ENCODE measurements around the gene CDH1.

Gene CDH1

DNA sequence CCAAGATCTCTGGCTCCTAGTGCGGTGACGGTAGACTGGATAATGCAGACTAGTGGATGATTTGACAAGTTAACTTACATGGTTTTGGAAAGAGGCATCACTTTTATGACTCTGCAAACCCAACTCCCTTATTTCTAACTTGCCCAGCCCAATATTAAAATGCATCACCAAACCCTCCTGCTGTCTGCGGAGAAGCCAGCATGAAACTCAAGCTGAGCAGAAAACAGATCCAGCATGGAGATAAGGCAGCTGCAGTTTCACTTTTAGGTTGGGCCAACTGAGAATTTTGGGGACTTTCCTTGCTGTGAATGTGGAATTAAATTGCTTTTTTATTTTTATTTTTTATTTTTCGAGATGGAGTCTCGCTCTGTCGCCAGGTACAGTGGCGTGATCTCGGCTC lies 27.8 kb downstream of the CDH1 start:
- no peaks in the 10 kb centered on the region for H3K27me3 ChIP-seq (replicated peaks; ENCODE audit: control insufficient read depth, insufficient read depth, low read length)
- DNase-seq (ENCODE audit: extremely low read depth, insufficient read length) = peak; percentile 54
- H3K36me3 ChIP-seq (ENCODE audit: control insufficient read depth, insufficient read depth, low read length) = no peaks in the 10 kb centered on the region
- H3K4me3 ChIP-seq (replicated peaks; ENCODE audit: low read depth, low read length) = no peak overlapping the region
- TF ChIP-seq CTCF (IDR thresholded peaks at IDR 0.05; ENCODE audit: insufficient read depth, low read length, poor library complexity, severe bottlenecking) = no peak

DNA sequence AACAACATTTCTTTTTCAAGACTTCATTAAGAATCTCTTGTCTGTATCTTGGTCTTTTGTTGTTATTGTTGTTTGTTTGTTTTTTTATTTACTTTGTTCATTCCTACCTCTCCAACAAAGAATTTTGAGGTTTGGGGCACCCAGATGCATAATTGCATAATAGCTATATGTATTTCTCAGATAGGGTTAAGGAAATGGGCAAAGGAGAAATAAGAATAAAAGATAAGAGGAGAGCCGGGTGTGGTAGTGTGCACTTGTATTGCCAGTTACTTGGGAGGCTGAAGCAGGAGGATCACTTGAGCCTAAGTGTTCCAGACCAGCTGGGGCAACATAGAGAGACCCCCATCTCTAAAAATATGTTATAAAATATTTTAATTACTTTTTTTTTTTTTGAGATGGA lies 30.5 kb downstream of the CDH1 start:
- H3K36me3 ChIP-seq (ENCODE audit: control insufficient read depth, insufficient read depth, low read length) = peaks cover 2% of the 10 kb centered on the region; the same call in 1 of the 2 replicates
- DNase-seq (ENCODE audit: extremely low read depth, insufficient read length) = no peak
- TF ChIP-seq CTCF (IDR thresholded peaks at IDR 0.05; ENCODE audit: insufficient read depth, low read length, poor library complexity, severe bottlenecking) = no peak
- no peaks in the 10 kb centered on the region for H3K27me3 ChIP-seq (replicated peaks; ENCODE audit: control insufficient read depth, insufficient read depth, low read length)
- H3K4me3 ChIP-seq (replicated peaks; ENCODE audit: low read depth, low read length) = no peak overlapping the region

GRCh38 chr16:68768175-68768574 lies 31.1 kb downstream of the CDH1 start:
- Histone ChIP-seq H3K36me3 (ENCODE audit: control insufficient read depth, insufficient read depth, low read length) (peaks cover 2% of the 10 kb centered on the region; the same call in 1 of the 2 replicates), H3K27me3 (replicated peaks; ENCODE audit: control insufficient read depth, insufficient read depth, low read length) (no peaks in the 10 kb centered on the region), H3K4me3 (replicated peaks; ENCODE audit: low read depth, low read length) (no peak overlapping the region)
- no peak for DNase-seq (ENCODE audit: extremely low read depth, insufficient read length)
- no peak for TF ChIP-seq CTCF (IDR thresholded peaks at IDR 0.05; ENCODE audit: insufficient read depth, low read length, poor library complexity, severe bottlenecking)

GRCh38 chr16:68768771-68769170 lies 31.7 kb downstream of the CDH1 start:
- no peaks in the 10 kb centered on the region for H3K27me3 ChIP-seq (replicated peaks; ENCODE audit: control insufficient read depth, insufficient read depth, low read length)
- no peak for TF ChIP-seq CTCF (IDR thresholded peaks at IDR 0.05; ENCODE audit: insufficient read depth, low read length, poor library complexity, severe bottlenecking)

GRCh38 chr16:68770671-68771070 lies 33.6 kb downstream of the CDH1 start:
- Histone ChIP-seq H3K27me3 (replicated peaks; ENCODE audit: control insufficient read depth, insufficient read depth, low read length) (no peaks in the 10 kb centered on the region), H3K36me3 (ENCODE audit: control insufficient read depth, insufficient read depth, low read length) (peaks cover 2% of the 10 kb centered on the region; the same call in 1 of the 2 replicates), H3K4me3 (replicated peaks; ENCODE audit: low read depth, low read length) (no peak overlapping the region)
- no peak for DNase-seq (ENCODE audit: extremely low read depth, insufficient read length)
- TF ChIP-seq CTCF (IDR thresholded peaks at IDR 0.05; ENCODE audit: insufficient read depth, low read length, poor library complexity, severe bottlenecking) = no peak

More at GRCh38 chr16:68768771-68769170, 31.7 kb downstream of the CDH1 start:
- no peak overlapping the region for H3K4me3 ChIP-seq (replicated peaks; ENCODE audit: low read depth, low read length)
- DNase-seq (ENCODE audit: extremely low read depth, insufficient read length) = no peak
- peaks cover 2% of the 10 kb centered on the region; the same call in 1 of the 2 replicates for H3K36me3 ChIP-seq (ENCODE audit: control insufficient read depth, insufficient read depth, low read length)
